ENCODE data around the gene RPS2.

Gene RPS2

GRCh38 chr16:1919327-1919998, 45.2 kb downstream of the RPS2 start:
- no peak for DNase-seq (ENCODE audit: low read depth in 2 of 2)

DNA sequence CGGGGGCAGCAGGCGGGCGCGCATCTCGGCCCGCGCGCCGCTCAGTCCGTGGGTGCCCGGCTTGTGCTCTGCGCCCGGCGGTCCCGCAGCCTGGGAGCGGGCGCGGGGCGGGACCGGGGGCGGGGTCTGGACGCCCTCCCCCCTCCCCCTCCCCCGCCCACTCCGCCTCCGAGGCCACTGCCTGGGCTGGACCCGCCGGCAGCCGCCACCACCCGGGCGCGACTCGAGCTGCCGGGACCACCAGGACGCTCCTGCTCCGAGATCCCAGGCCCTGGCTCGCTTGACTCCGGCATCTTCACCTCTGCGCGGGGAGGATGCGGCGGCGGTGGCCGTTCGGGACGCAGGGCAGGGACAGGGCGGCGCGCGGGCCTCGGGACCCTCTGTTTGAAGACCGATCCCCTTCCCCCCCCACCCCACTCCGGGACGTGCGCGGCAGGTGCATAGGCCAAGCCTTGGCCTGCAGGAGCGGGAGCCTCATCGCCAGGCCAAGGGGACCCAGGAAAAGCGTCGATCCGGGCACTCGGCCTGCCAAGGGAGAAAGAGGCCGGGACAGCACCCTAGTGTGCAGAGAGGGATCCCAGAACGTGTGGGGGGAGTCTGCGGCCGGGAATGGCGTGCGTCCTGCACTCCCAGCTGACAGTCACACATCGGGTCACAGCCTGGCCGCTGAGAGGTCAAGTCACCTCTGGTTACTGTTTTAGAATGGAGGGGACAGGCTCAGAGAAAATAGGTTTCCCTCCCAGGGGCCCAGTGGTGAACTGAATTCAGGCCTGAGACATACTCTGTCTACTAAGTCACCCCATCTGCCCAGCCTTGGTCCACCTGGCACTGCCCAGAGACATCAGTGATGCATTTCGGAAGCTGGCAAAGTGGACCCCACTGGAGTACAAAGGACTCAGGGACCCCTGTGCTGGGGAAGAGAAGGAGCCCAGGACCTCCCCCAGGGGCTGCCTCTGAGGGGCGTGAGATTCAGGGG, 46.0 kb downstream of the RPS2 start, which contains the start of gene HS3ST6:
TSS of gene HS3ST6 (minus strand) at position 65 of the 976 bp plus-strand sequence. CDS start 92 bp downstream, outside the sequence.
- DNase-seq (ENCODE audit: low read depth in 2 of 2): no peak

DNA sequence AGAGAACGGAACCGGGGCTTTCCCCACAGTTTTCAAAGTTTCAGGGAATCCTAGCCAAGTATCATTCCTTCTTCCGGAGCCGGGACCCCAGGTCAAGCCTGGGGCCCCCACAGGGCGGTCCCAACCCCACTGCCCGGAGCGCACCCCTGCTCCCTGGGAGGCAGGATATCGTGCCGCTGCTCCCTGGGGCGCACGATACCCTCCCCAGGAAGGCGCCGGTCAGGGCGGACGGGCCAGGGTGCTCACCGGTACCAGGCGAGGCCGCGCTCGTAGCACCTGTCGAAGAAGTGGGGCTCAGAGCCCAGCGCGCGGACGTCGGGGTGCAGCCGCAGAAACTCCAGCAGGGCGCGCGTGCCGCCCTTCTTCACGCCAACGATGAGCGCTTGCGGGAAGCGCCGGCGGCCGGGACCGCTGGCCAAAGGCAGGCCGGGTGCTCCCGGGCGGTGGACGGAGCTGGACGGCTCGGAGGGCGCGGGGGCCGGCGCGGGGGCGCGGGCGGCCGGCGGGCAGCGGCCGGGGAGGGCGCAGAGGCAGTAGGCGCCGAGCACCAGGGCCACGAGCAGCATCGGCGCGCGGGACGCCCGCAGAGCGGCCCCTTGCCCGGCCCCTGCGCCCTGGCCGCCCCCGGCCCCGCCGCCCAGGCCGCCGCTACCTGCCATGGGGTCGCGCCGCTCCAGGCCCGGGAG, 46.8 kb downstream of the RPS2 start:
- no peak for DNase-seq (ENCODE audit: low read depth in 2 of 2)

DNA sequence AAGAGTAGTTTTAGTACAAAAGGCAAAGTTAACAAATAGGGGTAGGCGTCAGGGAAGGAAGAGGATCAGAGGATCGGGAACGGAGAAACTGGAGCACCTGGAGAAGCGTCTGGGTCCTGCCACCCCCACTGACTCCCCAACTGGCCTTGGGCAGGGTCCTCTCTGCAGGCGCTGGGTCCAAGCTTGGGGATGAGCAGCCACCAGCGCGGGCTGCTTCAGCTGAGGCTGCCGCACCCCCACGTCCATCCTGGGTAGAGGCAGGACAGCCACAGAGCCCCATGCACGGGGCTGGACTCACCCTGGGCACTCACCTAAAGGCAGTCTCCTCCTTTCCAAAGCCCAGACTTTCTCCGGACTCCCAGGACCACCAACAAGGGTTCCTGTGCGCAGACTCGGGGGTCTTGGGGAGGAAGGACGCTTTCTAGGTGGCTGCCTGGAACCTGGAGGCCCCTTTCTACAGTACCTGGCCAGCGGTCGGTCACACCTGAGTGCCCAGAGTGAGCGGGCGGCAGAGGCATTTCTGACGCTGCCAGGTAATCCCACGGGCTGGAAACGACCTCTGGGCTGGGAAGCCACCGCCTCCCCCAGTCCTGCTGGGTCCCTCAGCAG, 47.5 kb downstream of the RPS2 start:
- no peak for DNase-seq (ENCODE audit: low read depth in 2 of 2)

- DNase-seq (ENCODE audit: low read depth in 2 of 2): no peak
These were observed 48.0 kb downstream of the RPS2 start for GRCh38 chr16:1916640-1916990.

DNA sequence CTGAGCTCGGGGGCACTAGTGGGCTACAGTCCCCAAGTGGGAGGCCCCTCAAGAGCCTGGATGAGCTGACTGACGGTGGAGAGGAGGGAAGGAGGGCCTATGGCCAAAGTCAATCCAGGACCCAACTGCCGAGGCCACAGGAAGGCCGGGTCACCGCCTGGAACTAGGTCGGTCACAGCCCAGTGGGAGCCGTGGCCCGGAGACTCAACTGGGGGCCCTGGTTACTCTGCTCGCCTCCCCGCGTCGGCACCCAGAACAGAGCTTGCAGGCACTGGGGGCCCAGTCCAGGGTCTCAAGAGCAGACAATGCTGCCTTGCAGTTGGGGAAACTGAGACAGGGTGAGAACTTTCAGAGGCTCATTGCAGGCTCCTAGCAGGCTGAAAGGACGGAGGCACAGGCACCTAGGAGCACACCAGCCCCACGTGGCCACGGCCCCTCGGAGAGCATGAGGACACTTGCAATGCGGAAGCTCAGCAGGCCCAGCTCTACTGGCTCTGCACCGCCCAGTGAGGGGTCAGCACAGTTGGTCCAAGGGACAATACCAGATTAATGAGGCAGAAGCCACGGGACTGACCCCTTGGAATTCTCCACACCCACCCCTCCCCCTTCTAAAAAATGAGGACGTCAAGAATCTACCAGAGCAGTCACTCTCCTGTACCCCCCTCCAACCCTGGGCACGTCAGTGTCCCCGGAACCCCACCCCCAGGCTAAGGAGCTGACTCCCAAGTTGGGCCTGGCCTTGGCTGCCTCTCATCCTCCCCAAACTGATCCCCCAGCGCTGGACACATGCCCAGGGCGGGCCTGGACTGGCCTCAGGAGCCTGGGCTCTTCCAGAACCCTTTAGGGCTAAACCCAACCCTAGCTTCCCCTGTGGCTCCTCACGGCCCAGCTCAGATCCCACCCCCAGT, 48.6 kb downstream of the RPS2 start:
- DNase-seq (ENCODE audit: low read depth in 2 of 2): no peak

- no peak for DNase-seq (ENCODE audit: low read depth in 2 of 2)
These were observed 49.6 kb downstream of the RPS2 start for GRCh38 chr16:1914988-1915387.

- DNase-seq (ENCODE audit: low read depth in 2 of 2): no peak
These were observed 50.5 kb downstream of the RPS2 start for GRCh38 chr16:1914084-1914608.

DNA sequence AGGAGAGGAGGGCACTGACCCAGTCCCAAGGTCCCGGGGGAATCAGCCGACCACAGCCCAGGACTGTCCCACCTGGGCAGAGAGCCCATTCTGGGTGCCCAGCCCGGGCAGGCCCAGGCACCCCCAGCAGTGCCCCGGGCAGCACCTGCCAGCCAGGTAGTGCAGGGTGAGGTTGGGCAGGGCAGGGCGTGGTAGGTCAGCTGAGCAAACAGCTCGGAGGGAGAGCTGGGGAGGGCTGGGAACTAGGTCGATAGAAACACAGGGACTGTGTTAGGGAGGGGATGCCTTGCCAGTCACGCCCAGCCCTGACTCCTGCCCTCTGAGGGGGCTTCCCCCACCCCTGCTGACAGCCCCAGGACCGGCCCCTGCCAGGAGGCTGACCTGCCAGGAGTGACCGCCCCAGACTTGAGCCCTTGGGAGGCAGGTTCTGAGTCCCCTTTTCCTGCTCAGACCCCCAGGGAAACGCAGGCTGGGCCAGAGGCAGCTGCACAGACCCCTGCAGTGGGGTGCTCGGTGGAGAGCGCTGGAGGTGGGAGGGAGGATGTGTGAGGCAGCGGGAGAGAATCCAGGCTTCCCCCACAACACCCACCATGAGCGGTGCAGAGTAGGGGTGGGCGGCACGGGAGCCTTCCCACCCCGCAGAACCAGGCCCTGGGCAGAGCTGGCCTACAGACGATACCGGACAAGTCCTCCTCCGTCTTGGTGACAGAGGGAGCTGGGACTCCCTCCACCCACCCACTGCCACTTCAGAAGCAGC, 51.1 kb downstream of the RPS2 start:
- no peak for DNase-seq (ENCODE audit: low read depth in 2 of 2)

DNA sequence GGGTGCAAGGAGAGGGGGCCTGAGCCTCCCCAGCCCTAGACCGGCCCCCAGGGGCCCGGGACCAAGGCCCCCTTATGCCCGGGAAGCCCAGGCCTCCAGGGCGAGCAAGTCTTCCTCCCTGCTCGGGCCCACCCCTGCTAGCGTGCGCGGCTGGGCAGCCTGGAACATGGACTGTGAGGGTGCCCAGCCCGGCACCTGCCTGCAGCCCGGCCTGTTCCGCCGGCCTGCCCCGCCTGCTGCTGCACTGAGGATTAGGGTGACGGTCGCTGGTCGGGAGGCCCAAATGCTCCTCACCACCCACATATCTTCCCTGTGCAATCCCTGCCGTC, 52.4 kb downstream of the RPS2 start:
- DNase-seq (ENCODE audit: low read depth in 2 of 2): no peak
